Measurements from ENCODE around the gene PMFBP1. TPM values are rescaled to one million over a fixed set of nuclear protein-coding genes. Genes with fewer than 3 reads are reported as not detected.

The PMFBP1 gene
- total and polyA plus RNA-seq, 12 donors, result 0.26 to 1.6 (median 0.45) TPM; not detected in 8

GRCh38 chr16:72109300-72109699 is 62.7 kb downstream of the PMFBP1 start:
- Histone ChIP-seq H3K36me3 (peaks cover 8 to 97% (median 83%) of the 10 kb centered on the region in 9 donors), H3K9me3 (no peaks in the 10 kb centered on the region), H3K4me1 (peaks cover 0 to 3% (median 0%) of the 10 kb centered on the region in 9 donors), H3K27me3 (no peaks in the 10 kb centered on the region), H3K4me3 (no peak overlapping the region), H3K27ac (no peak overlapping the region)
- no peak for ATAC-seq
- no peak for DNase-seq
- no peak for TF ChIP-seq CTCF (IDR thresholded peaks at IDR 0.05)
- WGBS, 2 donors, result 95 to 97% methylated on average over 12 of the region's 12 CpGs
- intact Hi-C loops (cut with DNase I), result no loop called here

GRCh38 chr16:72108353-72109102 is 63.4 kb downstream of the PMFBP1 start:
- intact Hi-C loops (cut with DNase I), result no loop called here
- peaks cover 8 to 100% (median 91%) of the 10 kb centered on the region in 9 donors for H3K36me3 ChIP-seq
- H3K27me3 ChIP-seq, result no peaks in the 10 kb centered on the region
- peaks cover 0 to 3% (median 0%) of the 10 kb centered on the region in 9 donors for H3K4me1 ChIP-seq
- no peak overlapping the region for H3K4me3 ChIP-seq
- ATAC-seq (no peak), DNase-seq (no peak)
- H3K9me3 ChIP-seq, result no peaks in the 10 kb centered on the region
- 87 to 91% methylated on average over 16 of the region's 16 CpGs for WGBS, 2 donors
- no peak for TF ChIP-seq CTCF (IDR thresholded peaks at IDR 0.05)
- no peak overlapping the region for H3K27ac ChIP-seq

- H3K4me3 ChIP-seq, result no peak overlapping the region
- intact Hi-C loops (cut with DNase I), result no loop called here
- 92 to 93% methylated on average over 17 of the region's 17 CpGs for WGBS, 2 donors
- no peak for ATAC-seq
- H3K4me1 ChIP-seq, result no peaks in the 10 kb centered on the region
- H3K9me3 ChIP-seq, result no peaks in the 10 kb centered on the region
- DNase-seq, result no peak
- H3K27me3 ChIP-seq, result no peaks in the 10 kb centered on the region
- TF ChIP-seq CTCF (IDR thresholded peaks at IDR 0.05), result no peak
- H3K36me3 ChIP-seq, result peaks cover 10 to 100% (median 98%) of the 10 kb centered on the region in 9 donors
- no peak overlapping the region for H3K27ac ChIP-seq
Observed at GRCh38 chr16:72107371-72107770, 64.6 kb downstream of the PMFBP1 start.

- no peak for TF ChIP-seq CTCF (IDR thresholded peaks at IDR 0.05)
- no peaks in the 10 kb centered on the region for H3K9me3 ChIP-seq
- ATAC-seq (no peak), DNase-seq (no peak)
- intact Hi-C loops (cut with DNase I), result no loop called here
- H3K36me3 ChIP-seq, result peaks cover 10 to 100% (median 100%) of the 10 kb centered on the region in 9 donors
- no peak overlapping the region for H3K27ac ChIP-seq
- no peaks in the 10 kb centered on the region for H3K27me3 ChIP-seq
- H3K4me1 ChIP-seq, result no peaks in the 10 kb centered on the region
- 98 to 99% methylated on average over 12 of the region's 12 CpGs for WGBS, 2 donors
- H3K4me3 ChIP-seq, result no peak overlapping the region
Observed at GRCh38 chr16:72105978-72106377, 66.0 kb downstream of the PMFBP1 start.

Measured in heart right ventricle (tissue), 16 donors.